ENCODE results near the gene TSHZ3.

Gene TSHZ3

DNA sequence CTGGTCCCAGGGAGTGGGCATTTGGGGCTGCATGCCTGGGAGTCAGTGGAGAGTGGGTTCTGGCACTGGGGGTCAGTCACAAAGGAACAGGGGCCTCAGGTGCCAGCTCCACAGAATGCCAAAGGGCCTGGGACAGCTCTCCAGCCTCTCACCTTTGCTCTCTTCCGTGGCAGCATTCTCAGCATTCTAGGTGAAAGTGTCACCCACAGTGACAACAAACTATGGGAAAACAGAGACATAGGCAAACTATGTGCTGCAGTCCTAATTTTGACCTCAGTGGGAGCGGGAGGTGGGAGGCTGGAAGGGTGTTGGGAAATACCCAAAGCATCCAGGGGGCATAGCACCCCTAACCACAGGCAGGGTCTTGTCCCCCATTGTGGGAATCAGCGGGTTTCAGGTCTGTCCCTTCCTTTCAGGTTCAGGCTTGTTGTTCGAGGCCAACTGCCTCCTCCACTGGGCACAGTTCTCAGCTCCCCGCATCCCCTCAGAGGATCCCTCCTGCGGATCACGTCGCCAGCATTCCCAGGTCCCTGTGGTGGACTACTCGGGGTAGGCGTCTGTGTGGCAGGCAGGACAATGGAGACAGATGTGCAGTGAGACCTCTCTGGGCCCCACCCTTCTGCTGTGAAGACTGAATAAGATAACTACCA is 52.4 kb downstream of the TSHZ3 start:
- Histone ChIP-seq H3K36me3 (ENCODE audit: control insufficient read depth, insufficient read depth, low read length) (no peaks in the 10 kb centered on the region), H3K4me3 (ENCODE audit: low read depth, low read length) (no peak overlapping the region), H3K79me2 (no peaks in the 10 kb centered on the region), H3K4me1 (no peaks in the 10 kb centered on the region), H3K4me2 (ENCODE audit: low read length) (no peak overlapping the region), H3K27ac (no peak overlapping the region), H3K9me3 (ENCODE audit: control insufficient read depth, low read length) (no peaks in the 10 kb centered on the region), H2AFZ (no peak overlapping the region), H3K9ac (no peak overlapping the region), H3K27me3 (ENCODE audit: control insufficient read depth, insufficient read depth, low read length) (no peaks in the 10 kb centered on the region)
- TF ChIP-seq, protein P1, sequence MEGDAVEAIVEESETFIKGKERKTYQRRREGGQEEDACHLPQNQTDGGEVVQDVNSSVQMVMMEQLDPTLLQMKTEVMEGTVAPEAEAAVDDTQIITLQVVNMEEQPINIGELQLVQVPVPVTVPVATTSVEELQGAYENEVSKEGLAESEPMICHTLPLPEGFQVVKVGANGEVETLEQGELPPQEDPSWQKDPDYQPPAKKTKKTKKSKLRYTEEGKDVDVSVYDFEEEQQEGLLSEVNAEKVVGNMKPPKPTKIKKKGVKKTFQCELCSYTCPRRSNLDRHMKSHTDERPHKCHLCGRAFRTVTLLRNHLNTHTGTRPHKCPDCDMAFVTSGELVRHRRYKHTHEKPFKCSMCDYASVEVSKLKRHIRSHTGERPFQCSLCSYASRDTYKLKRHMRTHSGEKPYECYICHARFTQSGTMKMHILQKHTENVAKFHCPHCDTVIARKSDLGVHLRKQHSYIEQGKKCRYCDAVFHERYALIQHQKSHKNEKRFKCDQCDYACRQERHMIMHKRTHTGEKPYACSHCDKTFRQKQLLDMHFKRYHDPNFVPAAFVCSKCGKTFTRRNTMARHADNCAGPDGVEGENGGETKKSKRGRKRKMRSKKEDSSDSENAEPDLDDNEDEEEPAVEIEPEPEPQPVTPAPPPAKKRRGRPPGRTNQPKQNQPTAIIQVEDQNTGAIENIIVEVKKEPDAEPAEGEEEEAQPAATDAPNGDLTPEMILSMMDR (IDR thresholded peaks at IDR 0.05) = no peak

DNA sequence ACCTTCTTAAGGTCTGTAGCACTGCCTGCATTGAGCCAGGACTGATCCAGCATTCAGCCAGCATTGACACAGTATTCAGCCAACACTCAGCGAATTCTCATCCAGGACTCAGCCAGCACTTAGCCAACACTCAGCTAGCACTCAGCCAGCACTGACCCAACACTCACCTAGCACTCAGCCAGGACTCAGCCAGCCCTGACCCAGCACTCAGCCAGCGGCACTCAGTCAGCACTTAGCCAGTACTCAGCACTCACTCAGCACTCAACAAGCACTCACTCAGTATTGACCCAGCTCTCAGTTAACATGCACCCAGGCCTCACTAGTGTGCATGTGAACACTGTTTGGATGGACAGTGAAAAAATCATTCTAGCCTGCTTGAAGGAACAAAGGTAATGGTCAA is 55.0 kb downstream of the TSHZ3 start:
- Histone ChIP-seq H3K4me2 (ENCODE audit: low read length) (no peak overlapping the region), H3K9me3 (ENCODE audit: control insufficient read depth, low read length) (no peaks in the 10 kb centered on the region), H2AFZ (no peak overlapping the region), H3K4me1 (no peaks in the 10 kb centered on the region), H3K4me3 (ENCODE audit: low read depth, low read length) (no peak overlapping the region), H3K27ac (no peak overlapping the region), H3K79me2 (no peaks in the 10 kb centered on the region), H3K9ac (no peak overlapping the region), H3K36me3 (ENCODE audit: control insufficient read depth, insufficient read depth, low read length) (no peaks in the 10 kb centered on the region), H3K27me3 (ENCODE audit: control insufficient read depth, insufficient read depth, low read length) (no peaks in the 10 kb centered on the region)
- TF ChIP-seq, protein P1 (IDR thresholded peaks at IDR 0.05) = no peak

DNA sequence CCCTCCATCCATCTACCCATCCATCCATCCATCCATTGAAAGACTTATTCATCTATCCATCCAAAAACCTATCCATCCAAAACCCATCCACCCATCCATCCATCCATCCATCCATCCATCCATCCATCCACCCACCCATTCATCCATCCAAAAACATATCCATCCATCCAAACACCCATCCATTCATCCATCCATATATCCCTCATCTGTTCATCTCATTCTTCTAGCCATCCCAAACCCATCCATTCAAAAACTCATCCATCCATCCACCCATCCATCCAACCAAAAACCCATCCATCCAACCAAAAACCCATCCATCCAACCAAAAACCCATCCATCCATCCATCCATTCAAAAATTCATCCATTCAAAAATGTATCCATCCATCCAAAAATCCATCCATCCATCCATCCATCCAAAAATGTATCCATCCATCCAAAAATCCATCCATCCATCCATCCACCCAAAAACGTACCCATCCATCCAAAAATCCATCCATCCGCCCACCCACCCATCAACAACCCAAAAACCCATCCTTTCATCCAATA is 56.5 kb downstream of the TSHZ3 start:
- Histone ChIP-seq H3K4me1 (no peaks in the 10 kb centered on the region), H2AFZ (no peak overlapping the region), H3K79me2 (no peaks in the 10 kb centered on the region), H3K9me3 (ENCODE audit: control insufficient read depth, low read length) (no peaks in the 10 kb centered on the region), H3K27me3 (ENCODE audit: control insufficient read depth, insufficient read depth, low read length) (no peaks in the 10 kb centered on the region), H3K4me2 (ENCODE audit: low read length) (no peak overlapping the region), H3K9ac (no peak overlapping the region), H3K27ac (no peak overlapping the region), H3K36me3 (ENCODE audit: control insufficient read depth, insufficient read depth, low read length) (no peaks in the 10 kb centered on the region), H3K4me3 (ENCODE audit: low read depth, low read length) (no peak overlapping the region)
- TF ChIP-seq, protein P1 (IDR thresholded peaks at IDR 0.05) = no peak

DNA sequence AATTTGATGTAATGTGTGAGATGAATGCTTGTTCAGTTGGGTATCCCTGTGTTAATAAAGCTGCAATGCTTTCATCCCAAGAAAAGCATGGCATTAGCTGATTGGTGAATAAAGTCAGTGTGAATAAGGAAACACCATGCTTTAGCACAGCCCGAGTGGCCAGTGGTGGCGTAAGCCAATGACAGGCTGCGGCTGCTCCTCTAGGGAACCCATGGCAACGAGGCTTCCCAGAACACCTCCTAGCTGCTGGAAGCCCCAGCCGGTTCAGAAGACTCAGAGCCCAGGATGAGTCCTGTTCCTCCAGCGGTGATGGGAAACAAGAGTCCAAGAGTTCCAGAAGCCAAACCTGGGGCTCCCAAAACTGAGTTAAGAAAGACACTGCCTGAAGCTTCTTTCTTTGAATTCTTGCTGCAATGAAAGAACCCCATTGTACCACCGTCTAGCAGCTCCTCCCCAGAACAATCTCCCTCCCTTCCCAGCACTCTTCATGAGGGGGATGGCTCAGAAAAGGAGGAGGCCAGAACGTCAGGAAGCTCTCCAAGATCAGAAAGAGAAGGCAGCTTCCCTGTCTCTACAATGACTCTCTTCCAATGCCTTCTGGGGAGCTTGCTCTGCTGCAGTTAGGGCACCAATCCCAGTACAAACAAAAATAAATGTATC is 58.2 kb downstream of the TSHZ3 start:
- TF ChIP-seq, protein P1 (IDR thresholded peaks at IDR 0.05) = no peak
- Histone ChIP-seq H2AFZ (no peak overlapping the region), H3K4me1 (no peaks in the 10 kb centered on the region), H3K9ac (no peak overlapping the region), H3K4me2 (ENCODE audit: low read length) (no peak overlapping the region), H3K9me3 (ENCODE audit: control insufficient read depth, low read length) (no peaks in the 10 kb centered on the region), H3K4me3 (ENCODE audit: low read depth, low read length) (no peak overlapping the region), H3K36me3 (ENCODE audit: control insufficient read depth, insufficient read depth, low read length) (no peaks in the 10 kb centered on the region), H3K79me2 (no peaks in the 10 kb centered on the region), H3K27ac (no peak overlapping the region), H3K27me3 (ENCODE audit: control insufficient read depth, insufficient read depth, low read length) (no peaks in the 10 kb centered on the region)
